Endothelial cell of umbilical vein (primary cell): Measurements from ENCODE around the gene LARP6. TPM values are rescaled to one million over a fixed set of nuclear protein-coding genes. Genes with fewer than 3 reads are reported as not detected.
A peak's percentile ranks its signal among the peaks of the same experiment; 100 is the strongest.

Experiments
- BruUV-seq: library from RNA; stranded (reverse); fragments of 400-500 nt; replicated peaks from 2 replicates; lab custom pipeline; 2021; lab: Mats Ljungman, UMichigan
- CTCF ChIA-PET: fragments of 300-600, 350-600 bp; sonication (Branson Sonifier 250); formaldehyde crosslinking; loops from one replicate; lab custom pipeline; 2021; ENCODE audit warnings: antibody characterized with exemption, inconsistent platforms; lab: Charles Lee
- POLR2A ChIA-PET: fragments of 300-600, 350-600 bp; sonication (Branson Sonifier 250); formaldehyde crosslinking; loops from one replicate; lab custom pipeline; 2021; ENCODE audit warnings: antibody characterized with exemption, inconsistent platforms; lab: Charles Lee
- DNase-seq: peaks from one replicate; pipeline ENCODE4 v3.0.0-alpha.2; 2011; ENCODE audit warnings: low read depth, low spot score
- FAIRE-seq: peaks from 2 replicates; lab custom pipeline; 2011; peaks lifted over from hg19 to GRCh38; lab: Jason Lieb, UNC
- H2AFZ ChIP-seq: 2 replicates; pipeline ENCODE4 v1.6.0; 2012; ENCODE audit warnings: low read depth, low read length, control low read depth, inconsistent platforms
- H3K27ac ChIP-seq: 2 replicates; pipeline ENCODE4 v1.5.1; 2011; ENCODE audit warnings: low read depth, mild to moderate bottlenecking, control low read depth, low read length, moderate library complexity; ENCODE audit not compliant: insufficient read depth
- H3K27me3 ChIP-seq, 2 experiments: 2 replicates each; pipeline versions ENCODE4 v1.6.0 to v1.6.1; 2011; ENCODE audit warnings: low read length in 2 of 2, mixed read lengths in 1 of 2; ENCODE audit not compliant: control insufficient read depth in 2 of 2, insufficient read depth in 2 of 2
- H3K36me3 ChIP-seq, 2 experiments: 2 replicates in 1 of 2; 3 replicates in 1 of 2; pipeline ENCODE4 v1.5.1; 2011; ENCODE audit warnings: low read length in 2 of 2, mild to moderate bottlenecking in 1 of 2, moderate library complexity in 1 of 2; ENCODE audit not compliant: control insufficient read depth in 2 of 2, insufficient read depth in 2 of 2; ENCODE audit errors: extremely low read depth in 1 of 2
- H3K4me1 ChIP-seq: 3 replicates; pipeline ENCODE4 v1.5.1; 2011; ENCODE audit warnings: mild to moderate bottlenecking, low read length; ENCODE audit not compliant: control insufficient read depth, insufficient read depth; ENCODE audit errors: extremely low read depth
- H3K4me2 ChIP-seq: 2 replicates; pipeline ENCODE4 v1.6.1; 2011; ENCODE audit warnings: low read length, control low read depth, mixed read lengths; ENCODE audit not compliant: insufficient read depth
- H3K4me3 ChIP-seq, 3 experiments: fragments of 200-600 bp in 1 of 3; sonication (generic), shearing (Covaris generic) in 1 of 3; replicated peaks in 1 of 3; 2 replicates each; pipeline ENCODE4 v1.5.1; 2011 to 2016; ENCODE audit warnings: control low read depth in 3 of 3, low read length in 3 of 3, mild to moderate bottlenecking in 2 of 3, inconsistent platforms in 1 of 3, low read depth in 1 of 3, moderate library complexity in 1 of 3; ENCODE audit not compliant: insufficient read depth in 1 of 3
- H3K79me2 ChIP-seq: 2 replicates; pipeline ENCODE4 v1.6.0; 2012; ENCODE audit warnings: low read length, inconsistent platforms; ENCODE audit not compliant: control insufficient read depth, insufficient read depth
- H3K9ac ChIP-seq: replicated peaks from 2 replicates; pipeline ENCODE3; 2011; ENCODE audit warnings: low read length, control low read depth; ENCODE audit not compliant: insufficient read depth; ENCODE audit errors: extremely low read depth
- H3K9me1 ChIP-seq: replicated peaks from 3 replicates; pipeline ENCODE4 v1.6.0; 2011; ENCODE audit warnings: mild to moderate bottlenecking, low read length; ENCODE audit not compliant: control insufficient read depth, insufficient read depth; ENCODE audit errors: extremely low read depth
- H3K9me3 ChIP-seq: replicated peaks from 2 replicates; pipeline ENCODE4 v1.5.1; 2012; ENCODE audit warnings: low read length, inconsistent platforms; ENCODE audit not compliant: control insufficient read depth, insufficient read depth
- H4K20me1 ChIP-seq: replicated peaks from 2 replicates; pipeline ENCODE3; 2011; ENCODE audit warnings: mild to moderate bottlenecking, low read length; ENCODE audit not compliant: control insufficient read depth, insufficient read depth; ENCODE audit errors: extremely low read depth
- CTCF ChIP-seq, 2 donors: IDR thresholded peaks; 1 replicate in 1 of 2; 2 replicates in 1 of 2; pipeline ENCODE4 v1.5.1; 2011; ENCODE audit warnings: low read length in 2 of 2, mild to moderate bottlenecking in 2 of 2, moderate library complexity in 2 of 2, control low read depth in 1 of 2, inconsistent platforms in 1 of 2, low read depth in 1 of 2; ENCODE audit not compliant: insufficient read depth in 1 of 2; ENCODE audit errors: extremely low read depth in 1 of 2
- EZH2 ChIP-seq: IDR thresholded peaks from 2 replicates; pipeline ENCODE4 v1.6.1; 2012; ENCODE audit warnings: borderline replicate concordance, low read depth, mild to moderate bottlenecking, moderate library complexity, low read length, inconsistent platforms; ENCODE audit not compliant: severe bottlenecking
- FOS ChIP-seq: IDR thresholded peaks from 2 replicates; pipeline ENCODE4 v1.6.1; 2011; ENCODE audit warnings: mild to moderate bottlenecking, low read length, moderate library complexity, borderline replicate concordance; ENCODE audit not compliant: insufficient read depth
- GATA2 ChIP-seq: IDR thresholded peaks from 2 replicates; pipeline ENCODE4 v1.7.0; 2011; ENCODE audit warnings: low read depth, mild to moderate bottlenecking, moderate library complexity, mixed read lengths, low read length; ENCODE audit not compliant: insufficient read length, insufficient read depth
- JUN ChIP-seq: IDR thresholded peaks from 2 replicates; pipeline ENCODE4 v1.6.1; 2011; ENCODE audit warnings: borderline replicate concordance, low read depth; ENCODE audit not compliant: insufficient read length, insufficient read depth
- MAX ChIP-seq: IDR thresholded peaks from 2 replicates; pipeline ENCODE4 v1.6.1; 2011; ENCODE audit not compliant: insufficient read depth, insufficient read length
- MYC ChIP-seq: IDR thresholded peaks from one replicate; pipeline ENCODE4 v1.6.1; 2011; ENCODE audit warnings: mild to moderate bottlenecking, low read depth, low read length
- POLR2A ChIP-seq: IDR thresholded peaks from 2 replicates; pipeline ENCODE4 v1.6.1; 2012; ENCODE audit warnings: low read depth, mild to moderate bottlenecking, control low read depth, low read length
- POLR2AphosphoS5 ChIP-seq: IDR thresholded peaks from 2 replicates; pipeline ENCODE4 v1.6.1; 2012; ENCODE audit warnings: low read depth, mild to moderate bottlenecking, control low read depth, low read length, moderate library complexity; ENCODE audit not compliant: insufficient read depth
- dilution Hi-C: fragments of 300-500 bp; cut with MboI; formaldehyde crosslinking; loops from one replicate; pipeline ENCODE4 v1.15.0; 2019; ENCODE audit warnings: low sequenced_read_pairs; ENCODE audit not compliant: extremely low pct_ligation_motif_present
- intact Hi-C: fragments of 100-400 bp; cut with micrococcal nuclease; formaldehyde crosslinking; loops from one replicate; pipeline ENCODE4 v1.10.0; 2022
- polyA plus RNA-seq, 4 experiments: library from polyadenylated mRNA; depleted of rRNA in 3 of 4; stranded (reverse) in 3 of 4; unstranded in 1 of 4; fragments of >200 nt; gene quantifications; 2 replicates each; pipeline versions ENCODE4 v1.2.1 to v1.2.3, GENCODE V29; 2011 to 2012; ENCODE audit warnings: missing spikeins in 1 of 4
- total RNA-seq: library from RNA; stranded (reverse); gene quantifications from 2 replicates; pipeline ENCODE4 v1.2.3, GENCODE V29; 2021

LARP6 gene
- total and polyA plus RNA-seq, 2 donors (not counting 3 experiments of a cell fraction or from before 2014, with no cell fraction given): 16.9 to 56.2 TPM

- H2AFZ ChIP-seq: no peak overlapping the region
- H3K9ac ChIP-seq: no peak overlapping the region
- BruUV-seq: no TSS peak
- DNase-seq: no peak
- ChIA-PET POLR2A (interaction anchor here (0.7 kb wide), 1 partner anchor 84 kb away, joined by 4 read pairs; no protein-coding TSS in a partner anchor), CTCF (interaction anchor here (0.8 to 1.3 kb wide), 2 partner anchors 25 to 61 kb away, joined by 3 to 4 read pairs; no protein-coding TSS in a partner anchor)
- TF ChIP-seq JUN: no peak
- TF ChIP-seq MYC: no peak
- TF ChIP-seq POLR2A: no peak
- TF ChIP-seq MAX: no peak
- no peak for TF ChIP-seq EZH2
- TF ChIP-seq CTCF (IDR thresholded peaks at IDR 0.05; ENCODE audit: extremely low read depth in 1 of 2, insufficient read depth in 1 of 2, low read depth in 1 of 2, low read length in 2 of 2): no peak
- TF ChIP-seq POLR2AphosphoS5: no peak
- TF ChIP-seq FOS: no peak
- no peak for TF ChIP-seq GATA2
- peak; percentile 68 for FAIRE-seq
- H3K4me3 ChIP-seq: no peak overlapping the region
- H3K4me2 ChIP-seq: no peak overlapping the region
- H3K9me1 ChIP-seq: no peaks in the 10 kb centered on the region
- no peaks in the 10 kb centered on the region for H3K9me3 ChIP-seq
- dilution Hi-C loops: no loop called here
- H3K4me1 ChIP-seq: peaks cover 5% of the 10 kb centered on the region
- no peaks in the 10 kb centered on the region for H3K36me3 ChIP-seq
- H4K20me1 ChIP-seq: no peaks in the 10 kb centered on the region
- H3K27ac ChIP-seq: no peak overlapping the region
- no peaks in the 10 kb centered on the region for H3K79me2 ChIP-seq
- intact Hi-C loops: no loop called here
- no peaks in the 10 kb centered on the region for H3K27me3 ChIP-seq
Observed at GRCh38 chr15:70783610-70784022, 70.3 kb downstream of the LARP6 start.
